GM12878 (cell line): ENCODE data around the gene GPR179. TPM values are rescaled to one million over a fixed set of nuclear protein-coding genes. Genes with fewer than 3 reads are reported as not detected.

Source experiments
- ATAC-seq: fragments of 200-7000 bp; cut with Tn5 transposase; 3 replicates; pipeline ENCODE4 v1.9.1; 2020; ENCODE audit warnings: mild to moderate bottlenecking, moderate library complexity
- BruUV-seq: library from RNA; stranded (reverse); fragments of 400-500 nt; replicated peaks from 2 replicates; lab custom pipeline; 2021; lab: Mats Ljungman, UMichigan
- CTCF ChIA-PET: fragments of 300-600 bp; sonication (Branson Sonifier 250); formaldehyde crosslinking; extraction: SDS; loops from one replicate; lab custom pipeline; 2021; ENCODE audit warnings: inconsistent platforms; lab: Yijun Ruan, JAX
- POLR2A ChIA-PET: fragments of 350-600 bp; formaldehyde crosslinking; extraction: SDS; loops from one replicate; lab custom pipeline; 2021; ENCODE audit warnings: inconsistent platforms; lab: Charles Lee
- RAD21 ChIA-PET: fragments of 300-600 bp; sonication (Branson Sonifier 250); formaldehyde crosslinking; loops from one replicate; lab custom pipeline; 2023; ENCODE audit warnings: antibody characterized with exemption; ENCODE audit not compliant: unreplicated experiment; lab: Charles Lee
- SMC1A ChIA-PET: fragments of 300-600 bp; sonication (Branson Sonifier 250); formaldehyde crosslinking; loops from one replicate; lab custom pipeline; 2023; ENCODE audit not compliant: unreplicated experiment, uncharacterized antibody; lab: Charles Lee
- DNase-seq: peaks from one replicate; pipeline ENCODE4 v3.0.0-alpha.2; 2011; ENCODE audit warnings: low read depth, low spot score
- FAIRE-seq: peaks from 3 replicates; lab custom pipeline; 2011; peaks lifted over from hg19 to GRCh38; lab: Jason Lieb, UNC
- H2AFZ ChIP-seq: 2 replicates; pipeline ENCODE4 v1.6.0; 2011; ENCODE audit warnings: low read depth, low read length, control low read depth; ENCODE audit not compliant: control insufficient read depth
- H3K27ac ChIP-seq: 2 replicates; pipeline ENCODE4 v1.5.1; 2011; ENCODE audit warnings: control low read depth; ENCODE audit not compliant: control insufficient read depth, insufficient read depth
- H3K27me3 ChIP-seq, 2 experiments: replicated peaks in 1 of 2; 2 replicates each; pipeline versions ENCODE4 v1.6.0 to v1.6.1; 2011; ENCODE audit warnings: low read length in 1 of 2; ENCODE audit not compliant: control insufficient read depth in 2 of 2, insufficient read depth in 2 of 2
- H3K36me3 ChIP-seq, 2 experiments: 2 replicates each; pipeline ENCODE4 v1.5.1; 2011; ENCODE audit warnings: low read length in 1 of 2; ENCODE audit not compliant: control insufficient read depth in 2 of 2, insufficient read depth in 2 of 2
- H3K4me1 ChIP-seq: 2 replicates; pipeline ENCODE4 v1.6.1; 2011; ENCODE audit warnings: mild to moderate bottlenecking, low read length, moderate library complexity, mixed read lengths; ENCODE audit not compliant: control insufficient read depth, insufficient read depth
- H3K4me2 ChIP-seq: 2 replicates; pipeline ENCODE4 v1.6.0; 2011; ENCODE audit warnings: control low read depth; ENCODE audit not compliant: control insufficient read depth, insufficient read depth
- H3K4me3 ChIP-seq: fragments of 200-600 bp; sonication (generic); 2 replicates; pipeline ENCODE4 v1.5.1; 2016
- H3K79me2 ChIP-seq: 2 replicates; pipeline ENCODE4 v1.6.0; 2011; ENCODE audit warnings: low read length; ENCODE audit not compliant: control insufficient read depth, insufficient read depth
- H3K9ac ChIP-seq: 2 replicates; pipeline ENCODE4 v1.8.0; 2011; ENCODE audit warnings: low read length, control low read depth, mixed read lengths; ENCODE audit not compliant: control insufficient read depth, insufficient read depth
- H3K9me3 ChIP-seq: replicated peaks from 3 replicates; pipeline ENCODE4 v1.5.1; 2011; ENCODE audit warnings: mild to moderate bottlenecking, low read length; ENCODE audit not compliant: control insufficient read depth, insufficient read depth
- H4K20me1 ChIP-seq: 2 replicates; pipeline ENCODE4 v1.6.0; 2011; ENCODE audit not compliant: control insufficient read depth, insufficient read depth
- ATF3 ChIP-seq: IDR thresholded peaks from 2 replicates; pipeline ENCODE4 v1.6.1; 2011; ENCODE audit warnings: low read depth, mild to moderate bottlenecking, low read length, moderate library complexity, borderline replicate concordance; ENCODE audit errors: extremely low read depth
- EED ChIP-seq: sonication (generic); IDR thresholded peaks from 2 replicates; pipeline ENCODE4 v1.6.1; 2016; ENCODE audit warnings: antibody characterized with exemption, low read depth
- EZH2 ChIP-seq: IDR thresholded peaks from 2 replicates; pipeline ENCODE4 v1.6.1; 2012; ENCODE audit warnings: low read depth, mild to moderate bottlenecking, control low read depth, inconsistent platforms, low read length, borderline replicate concordance; ENCODE audit not compliant: control insufficient read depth
- IKZF2 ChIP-seq, 2 experiments: fragments of 450-650 bp; IDR thresholded peaks; 2 replicates each; pipeline ENCODE4 v1.6.1; 2017; ENCODE audit warnings: mild to moderate bottlenecking in 2 of 2, moderate library complexity in 2 of 2
- MYB ChIP-seq: fragments of 150-350 bp; IDR thresholded peaks from 2 replicates; pipeline ENCODE4 v1.6.1; 2014; ENCODE audit warnings: mild to moderate bottlenecking, low read depth, low read length, borderline replicate concordance
- MYC ChIP-seq: IDR thresholded peaks from 2 replicates; pipeline ENCODE4 v1.6.1; 2011; ENCODE audit warnings: mild to moderate bottlenecking, low read length, moderate library complexity, inconsistent platforms; ENCODE audit not compliant: insufficient read depth, insufficient replicate concordance, insufficient read length, severe bottlenecking
- NFYA ChIP-seq: IDR thresholded peaks from 2 replicates; pipeline ENCODE4 v1.6.1; 2011; ENCODE audit warnings: low read depth, mild to moderate bottlenecking, low read length, improper control_type of control experiment, borderline replicate concordance
- PRDM15 ChIP-seq: fragments of 450-650 bp; formaldehyde crosslinking; IDR thresholded peaks from 2 replicates; pipeline ENCODE4 v1.4.0; 2020; ENCODE audit warnings: mild to moderate bottlenecking, moderate library complexity
- RB1 ChIP-seq: fragments of 450-650 bp; formaldehyde crosslinking; IDR thresholded peaks from 2 replicates; pipeline ENCODE4 v1.6.1; 2017; ENCODE audit warnings: mild to moderate bottlenecking, borderline replicate concordance
- RELB ChIP-seq: fragments of 450-650 bp; IDR thresholded peaks from 2 replicates; pipeline ENCODE4 v1.6.1; 2017; ENCODE audit warnings: low read depth, mild to moderate bottlenecking, moderate library complexity
- ZBED1 ChIP-seq: IDR thresholded peaks from 2 replicates; pipeline ENCODE4 v1.6.1; 2016; ENCODE audit warnings: borderline replicate concordance
- WGBS: methylation state at CpG from one replicate; pipeline ENCODE4 v1.1.6; 2016; ENCODE audit warnings: low lambda C conversion rate; ENCODE audit not compliant: insufficient replicate concordance, insufficient coverage; ENCODE audit errors: missing lambda C conversion rate; 5-methylcytosine and 5-hydroxymethylcytosine counted together
- in situ Hi-C: fragments of 300-500 bp; cut with MboI; formaldehyde crosslinking; loops from 9 replicates; pipeline ENCODE4 v1.14.3; 2018; ENCODE audit warnings: mixed read lengths
- intact Hi-C: fragments of 100-400 bp; cut with micrococcal nuclease; formaldehyde crosslinking; loops from one replicate; pipeline ENCODE4 v1.14.2; 2022; ENCODE audit not compliant: unreplicated experiment
- polyA plus RNA-seq, 11 experiments: library from polyadenylated mRNA; depleted of rRNA in 4 of 11; unstranded in 6 of 11; stranded (reverse) in 5 of 11; fragments of >200 nt; fragmentation: Nextera tagmentation in 4 of 11; fragmentation: Illumina TruSeq in 1 of 11; extraction: Ambion mirVana in 4 of 11; extraction: Trizol in 1 of 11; gene quantifications; 1 replicate in 1 of 11; 2 replicates in 10 of 11; pipeline versions ENCODE4 v1.2.1 to v1.2.3, GENCODE V29; 2011 to 2016; ENCODE audit warnings: inconsistent platforms in 2 of 11, missing spikeins in 2 of 11, low read depth in 1 of 11
- total RNA-seq, 4 experiments: library from RNA; depleted of rRNA in 3 of 4; stranded (reverse); fragments of >200 nt in 3 of 4; fragmentation: Illumina TruSeq in 1 of 4; extraction: Trizol in 1 of 4; gene quantifications; 2 replicates each; pipeline versions ENCODE4 v1.2.1 to v1.2.3, GENCODE V29; 2013 to 2021

GPR179 gene
- total and polyA plus RNA-seq, 10 of the 15 experiments (the other 5 are each of a cell fraction or from before 2014, with no cell fraction given), result under 0.01 to 0.08 (median 0.01) TPM; not detected in 3

GRCh38 chr17:38332735-38333134, 11.0 kb downstream of the GPR179 start (continued):
- TF ChIP-seq RELB (no peak), RB1 (no peak)

GRCh38 chr17:38330941-38331411, 12.8 kb downstream of the GPR179 start:
- Histone ChIP-seq H3K27ac (no peak overlapping the region), H3K36me3 (no peaks in the 10 kb centered on the region), H3K4me1 (no peaks in the 10 kb centered on the region; the same call in 1 of the 2 replicates), H3K9ac (no peak overlapping the region), H3K79me2 (no peaks in the 10 kb centered on the region), H4K20me1 (no peaks in the 10 kb centered on the region), H3K27me3 (no peaks in the 10 kb centered on the region), H3K9me3 (no peaks in the 10 kb centered on the region), H2AFZ (no peak overlapping the region), H3K4me3 (no peak overlapping the region), H3K4me2 (no peak overlapping the region)
- ChIA-PET SMC1A (interaction anchor here (1.3 kb wide), 1 partner anchor 19 kb away, joined by 3 read pairs; no protein-coding TSS in a partner anchor), POLR2A (no interaction called here), CTCF (interaction anchor here (1.0 to 4.9 kb wide), 3 partner anchors 7 to 84 kb away, joined by 3 to 36 read pairs (median 36); no protein-coding TSS in a partner anchor), RAD21 (interaction anchor here (0.9 kb wide), 1 partner anchor 18 kb away, joined by 3 read pairs; no protein-coding TSS in a partner anchor)
- in situ Hi-C loops (no loop called here), intact Hi-C loops (no loop called here)
- BruUV-seq, result no TSS peak
- 65% methylated on average over 23 of the region's 23 CpGs for WGBS
- no peak for FAIRE-seq
- DNase-seq, result no peak
- no peak for ATAC-seq
- no peak for TF ChIP-seq IKZF2 (IDR thresholded peaks at IDR 0.05)
- TF ChIP-seq EZH2, result no peak
- no peak for TF ChIP-seq MYB
- TF ChIP-seq MYC, result no peak
- TF ChIP-seq NFYA, result no peak
- TF ChIP-seq ATF3, result no peak
- TF ChIP-seq PRDM15 (CRISPR knock-in tag), result no peak
- no peak for TF ChIP-seq ZBED1
- no peak for TF ChIP-seq EED
